Keratinocyte (primary cell): ENCODE data around the gene SLC39A1.

Source experiments
- EZH2 ChIP-seq: IDR thresholded peaks from one replicate; pipeline ENCODE4 v1.6.1; 2012; ENCODE audit warnings: inconsistent platforms, mild to moderate bottlenecking, low read length, moderate library complexity
- TF ChIP-seq, protein P1 (sequence below), 3 experiments: IDR thresholded peaks in 1 of 3; conservative IDR thresholded peaks in 1 of 3; optimal IDR thresholded peaks in 1 of 3; 2 replicates in 2 of 3; 3 replicates in 1 of 3; pipeline versions ENCODE3 to v1.5.1; 2011; ENCODE audit warnings: low read length in 3 of 3, mild to moderate bottlenecking in 3 of 3, moderate library complexity in 2 of 3, control low read depth in 1 of 3, inconsistent platforms in 1 of 3; ENCODE audit not compliant: insufficient read depth in 2 of 3; ENCODE audit errors: extremely low read depth in 1 of 3

DNA sequence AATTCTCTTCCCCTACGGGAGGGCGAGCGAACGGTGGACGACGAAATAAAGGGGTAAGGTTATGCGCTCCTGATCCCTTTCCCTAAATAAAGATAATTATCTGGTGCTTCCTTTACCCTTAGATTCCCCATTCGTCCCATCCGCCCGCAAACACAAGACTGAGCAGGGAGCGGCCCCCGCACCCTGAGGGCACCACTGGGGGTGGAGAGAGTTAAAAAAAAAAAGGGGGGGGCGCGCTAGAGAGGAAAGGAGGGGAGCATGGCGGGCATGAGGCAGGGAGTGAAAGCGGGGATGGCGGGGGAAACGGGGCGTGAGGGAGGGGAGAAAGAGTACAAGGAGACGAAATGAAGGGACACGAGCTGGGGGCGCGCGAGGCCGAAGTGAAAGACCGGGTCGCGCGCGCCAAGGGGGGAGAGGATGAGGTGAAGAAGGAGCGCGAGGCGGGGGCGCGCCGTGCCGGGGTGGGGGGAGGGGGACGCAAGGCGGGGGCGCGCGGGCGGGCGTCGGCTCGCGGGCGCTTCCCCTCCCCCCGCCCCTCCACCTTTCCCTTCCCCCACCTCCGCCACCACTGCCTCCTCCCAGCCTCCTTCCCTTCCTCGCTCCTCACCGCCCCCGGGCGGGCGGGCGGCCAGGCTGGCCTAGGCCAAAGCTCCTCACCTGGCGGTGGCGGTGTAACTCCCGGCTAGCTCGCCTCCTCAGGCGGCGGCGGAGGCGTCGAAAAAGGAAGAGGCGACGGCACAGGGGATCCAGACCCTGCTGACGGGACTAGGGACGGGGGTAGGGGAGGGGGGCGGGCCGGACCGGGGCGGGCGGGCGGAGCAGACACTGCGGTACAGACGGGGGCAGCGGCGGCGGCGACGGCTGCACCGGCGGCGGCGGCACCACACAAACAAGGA, 41.0 kb downstream of the SLC39A1 start:
- TF ChIP-seq, protein P1, sequence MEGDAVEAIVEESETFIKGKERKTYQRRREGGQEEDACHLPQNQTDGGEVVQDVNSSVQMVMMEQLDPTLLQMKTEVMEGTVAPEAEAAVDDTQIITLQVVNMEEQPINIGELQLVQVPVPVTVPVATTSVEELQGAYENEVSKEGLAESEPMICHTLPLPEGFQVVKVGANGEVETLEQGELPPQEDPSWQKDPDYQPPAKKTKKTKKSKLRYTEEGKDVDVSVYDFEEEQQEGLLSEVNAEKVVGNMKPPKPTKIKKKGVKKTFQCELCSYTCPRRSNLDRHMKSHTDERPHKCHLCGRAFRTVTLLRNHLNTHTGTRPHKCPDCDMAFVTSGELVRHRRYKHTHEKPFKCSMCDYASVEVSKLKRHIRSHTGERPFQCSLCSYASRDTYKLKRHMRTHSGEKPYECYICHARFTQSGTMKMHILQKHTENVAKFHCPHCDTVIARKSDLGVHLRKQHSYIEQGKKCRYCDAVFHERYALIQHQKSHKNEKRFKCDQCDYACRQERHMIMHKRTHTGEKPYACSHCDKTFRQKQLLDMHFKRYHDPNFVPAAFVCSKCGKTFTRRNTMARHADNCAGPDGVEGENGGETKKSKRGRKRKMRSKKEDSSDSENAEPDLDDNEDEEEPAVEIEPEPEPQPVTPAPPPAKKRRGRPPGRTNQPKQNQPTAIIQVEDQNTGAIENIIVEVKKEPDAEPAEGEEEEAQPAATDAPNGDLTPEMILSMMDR (optimal IDR thresholded peaks at IDR 0.05 in 1 of 3, IDR thresholded peaks at IDR 0.05 in 1 of 3, conservative IDR thresholded peaks at IDR 0.05 in 1 of 3; ENCODE audit: extremely low read depth in 1 of 3, insufficient read depth in 2 of 3, low read length in 3 of 3) = peak in 2 of 3 experiments; percentile 19 to 41
- TF ChIP-seq EZH2 = no peak
